GM23338 (cell line): ENCODE results near the gene PRUNE2. TPM values are rescaled to one million over a fixed set of nuclear protein-coding genes. Genes with fewer than 3 reads are reported as not detected.
A peak's percentile ranks its signal among the peaks of the same experiment; 100 is the strongest.

Experiments used
- ATAC-seq: fragments of 200-7000 bp; cut with Tn5 transposase; 3 replicates; pipeline ENCODE4 v1.9.1; 2020
- DNase-seq: peaks from one replicate; pipeline ENCODE4 v3.0.0-alpha.2; 2015; ENCODE audit warnings: low spot score
- H2AFZ ChIP-seq: fragments of 200-600 bp; sonication (generic); 2 replicates; pipeline ENCODE4 v1.8.0; 2016; ENCODE audit warnings: antibody characterized with exemption, mild to moderate bottlenecking, moderate library complexity
- H3F3A ChIP-seq: fragments of 200-600 bp; sonication (generic); replicated peaks from 2 replicates; pipeline ENCODE4 v1.8.0; 2017; ENCODE audit warnings: antibody characterized with exemption, mixed run types, low read depth
- H3K27ac ChIP-seq: fragments of 200-600 bp; sonication (generic); 2 replicates; pipeline ENCODE4 v1.6.1; 2016; ENCODE audit warnings: low read depth
- H3K27me3 ChIP-seq: fragments of 200-600 bp; sonication (generic); 2 replicates; pipeline ENCODE4 v1.8.0; 2016; ENCODE audit warnings: mild to moderate bottlenecking, mixed run types, moderate library complexity; ENCODE audit not compliant: insufficient read depth
- H3K36me3 ChIP-seq: fragments of 200-600 bp; sonication (generic); 2 replicates; pipeline ENCODE4 v1.8.0; 2016; ENCODE audit warnings: mild to moderate bottlenecking; ENCODE audit not compliant: insufficient read depth
- H3K4me1 ChIP-seq: fragments of 200-600 bp; sonication (generic); 2 replicates; pipeline ENCODE4 v1.8.0; 2016; ENCODE audit warnings: mild to moderate bottlenecking, moderate library complexity; ENCODE audit not compliant: insufficient read depth
- H3K4me2 ChIP-seq: fragments of 200-600 bp; sonication (generic); 2 replicates; pipeline ENCODE4 v1.7.1; 2017; ENCODE audit warnings: mixed run types
- H3K4me3 ChIP-seq: fragments of 200-600 bp; sonication (generic); 2 replicates; pipeline ENCODE4 v1.6.1; 2016; ENCODE audit warnings: mixed run types
- H3K79me2 ChIP-seq: fragments of 200-600 bp; sonication (generic); replicated peaks from 2 replicates; pipeline ENCODE4 v1.8.0; 2017; ENCODE audit warnings: mild to moderate bottlenecking; ENCODE audit not compliant: insufficient read depth
- H3K9me2 ChIP-seq: fragments of 200-600 bp; sonication (generic); 2 replicates; pipeline ENCODE4 v1.8.0; 2017; ENCODE audit not compliant: insufficient read depth
- H4K20me1 ChIP-seq: fragments of 200-600 bp; sonication (generic); replicated peaks from 2 replicates; pipeline ENCODE4 v1.8.0; 2017; ENCODE audit warnings: mild to moderate bottlenecking; ENCODE audit not compliant: insufficient read depth
- H3K27ac Mint-ChIP-seq: 2 replicates; pipeline ENCODE4 v1.8.0; 2020; ENCODE audit warnings: inconsistent platforms, mild to moderate bottlenecking, moderate library complexity, mixed read lengths
- H3K27me3 Mint-ChIP-seq: 3 replicates; pipeline ENCODE4 v1.8.0; 2022; ENCODE audit warnings: low read depth, mild to moderate bottlenecking, moderate library complexity, mixed read lengths, inconsistent platforms; ENCODE audit not compliant: insufficient read depth, poor library complexity
- H3K36me3 Mint-ChIP-seq: 3 replicates; pipeline ENCODE4 v1.8.0; 2021; ENCODE audit warnings: low read depth, mild to moderate bottlenecking, inconsistent platforms, moderate library complexity, mixed read lengths
- H3K4me1 Mint-ChIP-seq: 3 replicates; pipeline ENCODE4 v1.8.0; 2020; ENCODE audit warnings: mild to moderate bottlenecking, inconsistent platforms, mixed read lengths
- H3K4me3 Mint-ChIP-seq: 3 replicates; pipeline ENCODE4 v1.8.0; 2021; ENCODE audit warnings: moderate library complexity, mild to moderate bottlenecking, inconsistent platforms, mixed read lengths
- H3K9me3 Mint-ChIP-seq: 3 replicates; pipeline ENCODE4 v1.8.0; 2020; ENCODE audit warnings: moderate library complexity, mild to moderate bottlenecking, inconsistent platforms, mixed read lengths
- CREB1 ChIP-seq: fragments of 250-450 bp; sonication (Bioruptor Pico); IDR thresholded peaks from 2 replicates; pipeline ENCODE4 v1.5.0; 2020; ENCODE audit warnings: low read depth, mild to moderate bottlenecking, moderate library complexity
- EZH2 ChIP-seq: fragments of 200-600 bp; sonication (generic); IDR thresholded peaks from one replicate; pipeline ENCODE4 v1.8.0; 2017; ENCODE audit warnings: antibody characterized with exemption, mild to moderate bottlenecking, low read depth; ENCODE audit not compliant: unreplicated experiment
- EZH2phosphoT487 ChIP-seq: fragments of 200-600 bp; sonication (generic); IDR thresholded peaks from one replicate; pipeline ENCODE4 v1.8.1; 2018; ENCODE audit warnings: antibody characterized with exemption; ENCODE audit not compliant: unreplicated experiment
- JUNB ChIP-seq: IDR thresholded peaks from one replicate; pipeline ENCODE4 v1.6.1; 2016; ENCODE audit warnings: antibody characterized with exemption; ENCODE audit not compliant: unreplicated experiment
- NANOG ChIP-seq: IDR thresholded peaks from 2 replicates; pipeline ENCODE4 v1.6.1; 2016; ENCODE audit warnings: antibody characterized with exemption, borderline replicate concordance
- REST ChIP-seq: IDR thresholded peaks from one replicate; pipeline ENCODE4 v1.6.1; 2018; ENCODE audit warnings: antibody characterized with exemption; ENCODE audit not compliant: unreplicated experiment
- ZNF114 ChIP-seq: fragments of 250-450 bp; sonication (Bioruptor Pico); IDR thresholded peaks from 2 replicates; pipeline ENCODE4 v1.5.0; 2020; ENCODE audit warnings: mild to moderate bottlenecking, moderate library complexity
- polyA plus RNA-seq: library from polyadenylated mRNA; unstranded; fragments of >200 nt; fragmentation: Nextera tagmentation; extraction: Ambion mirVana; gene quantifications from 2 replicates; pipeline ENCODE4 v1.2.1, GENCODE V29; 2016
- total RNA-seq: library from RNA; depleted of rRNA; stranded (reverse); fragments of >200 nt; shearing (Covaris generic); gene quantifications from 2 replicates; pipeline ENCODE4 v1.2.3, GENCODE V29; 2014
- TF ChIP-seq, protein P1 (sequence below): IDR thresholded peaks from 2 replicates; pipeline ENCODE4 v1.6.1; 2016; ENCODE audit warnings: antibody characterized with exemption
- TF ChIP-seq, protein P2 (sequence below), 2 experiments: fragments of 200-600 bp in 1 of 2; sonication (generic) in 1 of 2; conservative IDR thresholded peaks; 2 replicates each; pipeline versions ENCODE4 v1.5.1 to v1.6.1; 2016 to 2017; ENCODE audit warnings: antibody characterized with exemption in 2 of 2, low read depth in 2 of 2, mild to moderate bottlenecking in 2 of 2, moderate library complexity in 1 of 2

PRUNE2 gene
- total and polyA plus RNA-seq, 2 experiments from 2014 or later = 10.6 to 26.5 TPM

- TF ChIP-seq REST = no peak
- TF ChIP-seq JUNB = no peak
- TF ChIP-seq, protein P1, sequence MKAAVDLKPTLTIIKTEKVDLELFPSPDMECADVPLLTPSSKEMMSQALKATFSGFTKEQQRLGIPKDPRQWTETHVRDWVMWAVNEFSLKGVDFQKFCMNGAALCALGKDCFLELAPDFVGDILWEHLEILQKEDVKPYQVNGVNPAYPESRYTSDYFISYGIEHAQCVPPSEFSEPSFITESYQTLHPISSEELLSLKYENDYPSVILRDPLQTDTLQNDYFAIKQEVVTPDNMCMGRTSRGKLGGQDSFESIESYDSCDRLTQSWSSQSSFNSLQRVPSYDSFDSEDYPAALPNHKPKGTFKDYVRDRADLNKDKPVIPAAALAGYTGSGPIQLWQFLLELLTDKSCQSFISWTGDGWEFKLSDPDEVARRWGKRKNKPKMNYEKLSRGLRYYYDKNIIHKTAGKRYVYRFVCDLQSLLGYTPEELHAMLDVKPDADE = no peak
- TF ChIP-seq CREB1 (CRISPR knock-in tag) = no peak
- no peak for TF ChIP-seq NANOG
Measured at GRCh38 chr9:76637416-76637815, 268.5 kb downstream of the PRUNE2 start (continued).

GRCh38 chr9:76634356-76635054 lies 271.4 kb downstream of the PRUNE2 start:
- no peaks in the 10 kb centered on the region for H4K20me1 ChIP-seq
- H2AFZ ChIP-seq = no peak overlapping the region
- H3K4me1 ChIP-seq = 0 out of 2 replicates have a peak, but pooled peaks cover 3% of the 10 kb centered on the region
- no peaks in the 10 kb centered on the region for H3K36me3 ChIP-seq
- no peak overlapping the region for H3K4me2 ChIP-seq
- H3K27me3 ChIP-seq = no peaks in the 10 kb centered on the region
- H3K9me3 Mint-ChIP-seq = no peaks in the 10 kb centered on the region
- no peaks in the 10 kb centered on the region for H3K36me3 Mint-ChIP-seq
- peak overlapping the region; percentile 36; the same call in 1 of the 2 replicates for H3K27ac Mint-ChIP-seq
- H3K4me1 Mint-ChIP-seq = peaks cover 5% of the 10 kb centered on the region
- no peak overlapping the region for H3K27ac ChIP-seq
- H3K4me3 ChIP-seq = no peak overlapping the region
- TF ChIP-seq, protein P1 = no peak
- no peak for DNase-seq
- ATAC-seq = peak; percentile 54; the same call in 2 of the 3 replicates
- H3K4me3 Mint-ChIP-seq = no peak overlapping the region
- no peaks in the 10 kb centered on the region for H3K27me3 Mint-ChIP-seq
- no peaks in the 10 kb centered on the region for H3K79me2 ChIP-seq
- no peaks in the 10 kb centered on the region for H3K9me2 ChIP-seq
- H3F3A ChIP-seq = no peaks in the 10 kb centered on the region

DNA sequence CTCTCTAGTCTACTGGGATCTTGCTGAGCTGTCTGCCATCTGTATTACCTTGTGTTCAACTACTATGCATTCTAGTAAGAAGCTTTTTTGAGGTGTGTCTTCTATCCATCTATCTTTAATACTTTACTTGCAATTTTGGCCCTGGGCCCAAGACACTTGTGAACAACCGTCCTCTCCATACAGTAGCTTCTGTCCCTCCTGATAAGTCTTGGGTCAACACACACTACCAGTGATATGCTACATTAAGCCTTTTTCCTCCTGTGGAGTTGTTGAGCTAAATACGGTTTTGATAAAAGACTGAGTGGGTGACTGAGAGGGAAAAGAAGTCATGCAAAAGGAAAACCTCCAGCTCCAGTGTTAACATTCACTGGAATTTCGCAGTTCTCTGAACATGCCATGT lies 275.0 kb downstream of the PRUNE2 start:
- Histone ChIP-seq H3K79me2 (no peaks in the 10 kb centered on the region), H3K9me2 (no peaks in the 10 kb centered on the region), H4K20me1 (no peaks in the 10 kb centered on the region), H2AFZ (no peak overlapping the region), H3K4me3 (no peak overlapping the region), H3K27ac (no peak overlapping the region), H3K36me3 (no peaks in the 10 kb centered on the region), H3K27me3 (no peaks in the 10 kb centered on the region), H3K4me2 (no peak overlapping the region), H3K4me1 (no peaks in the 10 kb centered on the region), H3F3A (no peaks in the 10 kb centered on the region)
- Mint-ChIP-seq H3K27ac (no peak overlapping the region), H3K36me3 (no peaks in the 10 kb centered on the region), H3K4me1 (no peaks in the 10 kb centered on the region), H3K27me3 (peaks cover 2% of the 10 kb centered on the region), H3K4me3 (no peak overlapping the region), H3K9me3 (no peaks in the 10 kb centered on the region)
- ATAC-seq (no peak), DNase-seq (no peak)
- TF ChIP-seq EZH2phosphoT487 = no peak
- TF ChIP-seq ZNF114 = no peak
- no peak for TF ChIP-seq JUNB
- no peak for TF ChIP-seq REST
- no peak for TF ChIP-seq CREB1 (CRISPR knock-in tag)
- TF ChIP-seq, protein P2, sequence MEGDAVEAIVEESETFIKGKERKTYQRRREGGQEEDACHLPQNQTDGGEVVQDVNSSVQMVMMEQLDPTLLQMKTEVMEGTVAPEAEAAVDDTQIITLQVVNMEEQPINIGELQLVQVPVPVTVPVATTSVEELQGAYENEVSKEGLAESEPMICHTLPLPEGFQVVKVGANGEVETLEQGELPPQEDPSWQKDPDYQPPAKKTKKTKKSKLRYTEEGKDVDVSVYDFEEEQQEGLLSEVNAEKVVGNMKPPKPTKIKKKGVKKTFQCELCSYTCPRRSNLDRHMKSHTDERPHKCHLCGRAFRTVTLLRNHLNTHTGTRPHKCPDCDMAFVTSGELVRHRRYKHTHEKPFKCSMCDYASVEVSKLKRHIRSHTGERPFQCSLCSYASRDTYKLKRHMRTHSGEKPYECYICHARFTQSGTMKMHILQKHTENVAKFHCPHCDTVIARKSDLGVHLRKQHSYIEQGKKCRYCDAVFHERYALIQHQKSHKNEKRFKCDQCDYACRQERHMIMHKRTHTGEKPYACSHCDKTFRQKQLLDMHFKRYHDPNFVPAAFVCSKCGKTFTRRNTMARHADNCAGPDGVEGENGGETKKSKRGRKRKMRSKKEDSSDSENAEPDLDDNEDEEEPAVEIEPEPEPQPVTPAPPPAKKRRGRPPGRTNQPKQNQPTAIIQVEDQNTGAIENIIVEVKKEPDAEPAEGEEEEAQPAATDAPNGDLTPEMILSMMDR (conservative IDR thresholded peaks at IDR 0.05; ENCODE audit: low read depth in 2 of 2) = no peak
- TF ChIP-seq EZH2 = no peak
